Common myeloid progenitor, CD34-positive (primary cell): ENCODE results near the gene TAF6.

Experiments
- CTCF ChIA-PET: fragments of 350-600 bp; sonication (Branson Sonifier 250); formaldehyde crosslinking; loops from one replicate; lab custom pipeline; 2021; ENCODE audit warnings: antibody characterized with exemption; lab: Charles Lee
- POLR2A ChIA-PET: fragments of 350-600 bp; sonication (Branson Sonifier 250); formaldehyde crosslinking; loops from one replicate; lab custom pipeline; 2021; ENCODE audit warnings: antibody characterized with exemption; lab: Charles Lee
- DNase-seq, 3 donors: peaks; one replicate each; pipeline versions ENCODE4 v3.0.0 to v3.0.0-alpha.2; 2013
- H3K27ac ChIP-seq, 2 experiments: 1 replicate in 1 of 2; 2 replicates in 1 of 2; pipeline ENCODE4 v1.7.0; 2013; ENCODE audit warnings: inconsistent platforms in 2 of 2, low read length in 2 of 2, mild to moderate bottlenecking in 2 of 2, low read depth in 1 of 2, moderate library complexity in 1 of 2; ENCODE audit not compliant: severe bottlenecking in 2 of 2, insufficient read depth in 1 of 2, poor library complexity in 1 of 2
- H3K27me3 ChIP-seq, 5 experiments: replicated peaks in 2 of 5; 1 replicate in 3 of 5; 2 replicates in 2 of 5; pipeline versions ENCODE4 v1.6.1 to v1.7.0; 2013; ENCODE audit warnings: low read length in 4 of 5, mild to moderate bottlenecking in 2 of 5, moderate library complexity in 2 of 5, inconsistent platforms in 1 of 5; ENCODE audit not compliant: insufficient read depth in 5 of 5, control insufficient read depth in 4 of 5
- H3K36me3 ChIP-seq, 4 experiments: 1 replicate in 2 of 4; 2 replicates in 2 of 4; pipeline versions ENCODE4 v1.6.1 to v1.7.0; 2013; ENCODE audit warnings: low read length in 3 of 4, control low read depth in 1 of 4, mild to moderate bottlenecking in 1 of 4; ENCODE audit not compliant: control insufficient read depth in 4 of 4, insufficient read depth in 4 of 4
- H3K4me1 ChIP-seq, 4 experiments: 1 replicate in 3 of 4; 2 replicates in 1 of 4; pipeline versions ENCODE4 v1.6.1 to v1.7.1; 2013; ENCODE audit warnings: low read length in 3 of 4, mild to moderate bottlenecking in 3 of 4, control low read depth in 1 of 4, inconsistent platforms in 1 of 4, moderate library complexity in 1 of 4; ENCODE audit not compliant: control insufficient read depth in 4 of 4, insufficient read depth in 4 of 4; ENCODE audit errors: control extremely low read depth in 1 of 4
- H3K4me3 ChIP-seq, 7 experiments: 1 replicate in 4 of 7; 2 replicates in 3 of 7; pipeline versions ENCODE4 v1.5.1 to v1.7.0; 2013; ENCODE audit warnings: mild to moderate bottlenecking in 7 of 7, low read length in 6 of 7, moderate library complexity in 6 of 7, inconsistent platforms in 2 of 7, low read depth in 2 of 7, control low read depth in 1 of 7; ENCODE audit not compliant: insufficient read depth in 4 of 7, control insufficient read depth in 1 of 7; ENCODE audit errors: extremely low read depth in 1 of 7
- H3K9me3 ChIP-seq, 5 experiments: 1 replicate in 4 of 5; 2 replicates in 1 of 5; pipeline versions ENCODE4 v1.6.1 to v1.7.1; 2013; ENCODE audit warnings: low read length in 4 of 5, mild to moderate bottlenecking in 2 of 5, inconsistent platforms in 1 of 5, low read depth in 1 of 5, moderate library complexity in 1 of 5; ENCODE audit not compliant: control insufficient read depth in 4 of 5, insufficient read depth in 2 of 5; ENCODE audit errors: control extremely low read depth in 1 of 5
- WGBS: methylation state at CpG from one replicate; pipeline ENCODE4 v1.1.5; 2013; ENCODE audit not compliant: insufficient coverage; 5-methylcytosine and 5-hydroxymethylcytosine counted together

The TAF6 gene

GRCh38 chr7:100064162-100064561, 55.0 kb downstream of the TAF6 start:
- no peak for DNase-seq
- CTCF ChIA-PET: interaction anchor here (0.8 to 17.5 kb wide), 10 partner anchors 9 to 150 kb away, joined by 3 to 258 read pairs (median 4); partner anchors contain the start of gene ZSCAN21
- 98% methylated on average over 8 of the region's 9 CpGs for WGBS
- no peak overlapping the region for H3K27ac ChIP-seq
- H3K27me3 ChIP-seq: no peaks in the 10 kb centered on the region
- peaks cover 10 to 60% (median 30%) of the 10 kb centered on the region in 4 experiments for H3K36me3 ChIP-seq
- no peaks in the 10 kb centered on the region for H3K4me1 ChIP-seq
- POLR2A ChIA-PET: interaction anchor here (0.6 kb wide), 2 partner anchors 18 to 26 kb away, joined by 4 to 6 read pairs; no protein-coding TSS in a partner anchor
- H3K9me3 ChIP-seq: no peaks in the 10 kb centered on the region
- H3K4me3 ChIP-seq: no peak overlapping the region

- H3K4me1 ChIP-seq: no peaks in the 10 kb centered on the region
- H3K36me3 ChIP-seq: peaks cover 12 to 62% (median 34%) of the 10 kb centered on the region in 4 experiments
- no peaks in the 10 kb centered on the region for H3K27me3 ChIP-seq
- no peak for DNase-seq
- ChIA-PET POLR2A (interaction anchor here (0.6 kb wide), 2 partner anchors 19 to 25 kb away, joined by 4 to 6 read pairs; no protein-coding TSS in a partner anchor), CTCF (interaction anchor here (0.8 to 17.5 kb wide), 9 partner anchors 8 to 149 kb away, joined by 3 to 258 read pairs (median 4); partner anchors contain the start of gene ZSCAN21)
- WGBS: 100% methylated on average over 3 of the region's 4 CpGs
- H3K4me3 ChIP-seq: no peak overlapping the region
- H3K9me3 ChIP-seq: no peaks in the 10 kb centered on the region
- no peak overlapping the region for H3K27ac ChIP-seq
Observed at GRCh38 chr7:100063376-100063775, 55.8 kb downstream of the TAF6 start.

GRCh38 chr7:100061518-100062193, 57.5 kb downstream of the TAF6 start:
- Histone ChIP-seq H3K36me3 (peaks cover 18 to 73% (median 42%) of the 10 kb centered on the region in 4 experiments), H3K27ac (no peak overlapping the region), H3K27me3 (no peaks in the 10 kb centered on the region), H3K4me1 (no peaks in the 10 kb centered on the region), H3K9me3 (no peaks in the 10 kb centered on the region), H3K4me3 (no peak overlapping the region)
- 96% methylated on average over 11 of the region's 11 CpGs for WGBS
- peak in 1 of 3 donors; percentile 44 for DNase-seq
- ChIA-PET POLR2A (interaction anchor here (0.6 kb wide), 1 partner anchor 70 kb away, joined by 4 read pairs; no protein-coding TSS in a partner anchor), CTCF (interaction anchor here (1.2 to 17.5 kb wide), 6 partner anchors 9 to 147 kb away, joined by 3 to 258 read pairs (median 6); no protein-coding TSS in a partner anchor)

- H3K36me3 ChIP-seq: peaks cover 17 to 59% (median 38%) of the 10 kb centered on the region in 4 experiments
- CTCF ChIA-PET: interaction anchor here (0.8 to 17.5 kb wide), 6 partner anchors 12 to 151 kb away, joined by 3 to 258 read pairs (median 4); no protein-coding TSS in a partner anchor
- 94% methylated on average over 4 of the region's 5 CpGs for WGBS
- DNase-seq: peak in 1 of 3 donors; percentile 36
- POLR2A ChIA-PET: no interaction called here
- H3K4me1 ChIP-seq: no peaks in the 10 kb centered on the region
- no peaks in the 10 kb centered on the region for H3K9me3 ChIP-seq
- no peak overlapping the region for H3K4me3 ChIP-seq
- H3K27me3 ChIP-seq: no peaks in the 10 kb centered on the region
- H3K27ac ChIP-seq: no peak overlapping the region
Observed at GRCh38 chr7:100059251-100059739, 59.9 kb downstream of the TAF6 start.
